Breast epithelium (tissue), 3 donors: ENCODE results near the gene TM2D1.

Source experiments
- CTCF ChIP-seq, 3 donors: fragments of 450-650 bp; IDR thresholded peaks; one replicate each; pipeline ENCODE4 v1.5.1; 2016 to 2017; ENCODE audit warnings: antibody characterized with exemption in 3 of 3, mild to moderate bottlenecking in 3 of 3, moderate library complexity in 3 of 3
- POLR2A ChIP-seq: fragments of 450-650 bp; IDR thresholded peaks from one replicate; pipeline ENCODE4 v1.6.1; 2016; ENCODE audit warnings: antibody characterized with exemption, mild to moderate bottlenecking, moderate library complexity
- POLR2AphosphoS5 ChIP-seq, 3 donors: sonication (generic); formaldehyde crosslinking; IDR thresholded peaks; one replicate each; pipeline ENCODE4 v1.6.1; 2017; ENCODE audit warnings: antibody characterized with exemption in 3 of 3

GRCh38 chr1:61637470-61637869, 87.5 kb downstream of the TM2D1 start:
- TF ChIP-seq POLR2AphosphoS5 (IDR thresholded peaks at IDR 0.05) (no peak), CTCF (IDR thresholded peaks at IDR 0.05) (no peak), POLR2A (no peak)
